GM21825 (cell line): ENCODE measurements around the gene CTNNA1.
"Not testable (repeated sequence)": the region's sequence is repeated elsewhere in the genome, so short reads cannot be mapped to it uniquely, and the experiment has no call there.

ENCODE experiments used
- ATAC-seq: cut with Tn5 transposase; IDR thresholded peaks from one replicate; pipeline ENCODE4 v1.9.1; 2021; ENCODE audit warnings: mild to moderate bottlenecking, moderate library complexity; ENCODE audit not compliant: unreplicated experiment

Gene CTNNA1

DNA sequence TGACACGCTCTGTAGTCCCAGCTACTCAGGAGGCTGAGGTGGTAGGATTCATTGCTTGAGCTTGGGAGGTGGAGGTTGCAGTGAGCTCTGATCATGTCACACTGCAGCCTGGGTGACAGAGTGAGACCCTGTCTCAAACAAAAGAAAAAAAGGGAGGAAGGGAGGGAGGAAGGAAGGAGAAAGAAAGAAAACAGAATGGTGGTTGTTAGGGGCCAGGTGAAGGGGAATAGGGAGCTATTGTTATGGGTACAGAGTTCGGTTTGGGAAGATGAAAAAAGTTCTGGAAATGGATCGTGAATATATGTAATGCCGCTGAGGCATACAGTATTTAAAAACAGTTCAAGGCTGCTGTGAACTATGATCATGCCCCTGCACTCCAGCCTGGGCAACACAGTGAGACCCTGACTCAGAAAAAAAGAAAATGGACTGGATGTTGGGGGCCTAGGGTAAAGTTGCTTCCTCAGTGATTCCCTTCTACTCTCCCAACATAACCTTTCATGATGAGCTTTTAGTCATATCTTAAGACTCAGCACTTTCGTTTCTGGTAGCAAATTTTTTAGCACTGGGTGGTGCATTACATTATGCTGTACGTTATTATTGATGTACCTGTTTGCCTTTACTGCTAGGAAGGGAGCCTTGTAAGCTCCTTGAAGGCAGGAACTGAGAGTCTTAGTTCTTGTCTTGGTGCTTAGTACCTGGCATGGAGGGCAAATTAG is 4.0 kb downstream of the CTNNA1 start:
- no peak for ATAC-seq

DNA sequence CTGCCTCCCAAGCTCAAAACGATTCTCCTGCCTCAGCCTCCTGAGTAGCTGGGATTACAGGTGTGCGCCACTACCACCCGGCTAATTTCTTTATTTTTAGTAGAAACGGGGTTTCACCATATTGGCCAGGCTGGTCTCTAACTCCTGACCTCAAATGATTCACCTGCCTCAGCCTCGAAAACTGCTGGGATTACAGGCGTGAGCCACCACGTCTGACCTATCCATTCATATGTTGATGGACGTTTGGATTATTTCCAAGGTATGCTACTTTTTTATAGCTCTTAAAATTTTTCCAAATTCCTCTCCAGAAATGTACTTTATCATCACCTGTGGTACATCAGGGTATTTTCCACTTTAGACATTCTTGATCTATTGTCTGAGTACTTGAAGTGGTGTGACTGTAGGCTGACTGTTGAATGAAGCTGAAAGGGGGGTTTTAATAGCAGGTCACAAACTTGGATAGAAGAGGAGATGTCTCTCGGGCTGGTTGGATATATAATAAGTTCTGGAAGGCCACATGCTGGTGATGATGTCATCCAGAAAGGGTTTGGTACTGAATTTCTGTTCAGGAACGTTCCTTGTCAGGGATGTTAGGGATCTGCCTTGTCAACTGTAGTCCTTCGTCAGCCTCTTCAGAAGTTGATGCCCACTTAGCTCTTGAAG is 7.4 kb downstream of the CTNNA1 start:
- ATAC-seq = no peak

DNA sequence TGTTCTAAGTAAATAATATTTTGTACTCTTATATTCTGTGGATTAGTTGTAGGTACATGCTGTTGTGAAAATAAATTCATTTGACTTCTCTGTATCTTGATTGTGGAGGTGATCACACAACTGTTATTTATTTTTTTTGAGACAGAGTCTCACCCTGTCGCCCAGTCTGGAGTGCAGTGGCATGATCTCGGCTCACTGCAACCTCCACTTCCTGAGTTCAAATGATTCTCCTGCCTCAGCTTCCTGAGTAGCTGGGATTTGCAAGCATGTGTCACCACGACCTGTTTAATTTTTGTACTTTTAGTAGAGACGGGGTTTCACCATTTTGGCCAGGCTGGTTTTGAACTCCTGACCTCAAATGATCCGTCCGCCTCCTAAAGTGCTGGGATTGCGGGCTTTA is 7.9 kb downstream of the CTNNA1 start:
- not testable (repeated sequence) for ATAC-seq

DNA sequence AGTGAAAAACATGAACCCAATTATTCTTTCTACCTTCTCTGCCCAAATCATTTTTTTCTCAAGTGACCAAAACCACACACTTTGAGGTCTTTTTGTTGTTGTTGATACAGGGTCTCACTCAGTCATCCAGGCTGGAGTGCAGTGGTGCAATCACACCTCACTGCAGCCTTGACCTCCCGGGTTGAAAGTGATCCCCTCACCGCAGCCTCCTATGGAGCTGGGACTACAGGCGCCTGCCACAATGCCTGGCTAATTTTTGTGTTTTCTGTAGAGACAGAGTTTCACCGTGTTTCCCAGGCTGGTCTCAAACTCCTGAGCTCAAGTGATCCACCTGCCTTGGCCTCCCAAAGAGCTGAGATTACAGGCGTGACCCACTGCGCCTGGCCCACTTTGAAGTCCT is 8.4 kb downstream of the CTNNA1 start:
- ATAC-seq = not testable (repeated sequence)

DNA sequence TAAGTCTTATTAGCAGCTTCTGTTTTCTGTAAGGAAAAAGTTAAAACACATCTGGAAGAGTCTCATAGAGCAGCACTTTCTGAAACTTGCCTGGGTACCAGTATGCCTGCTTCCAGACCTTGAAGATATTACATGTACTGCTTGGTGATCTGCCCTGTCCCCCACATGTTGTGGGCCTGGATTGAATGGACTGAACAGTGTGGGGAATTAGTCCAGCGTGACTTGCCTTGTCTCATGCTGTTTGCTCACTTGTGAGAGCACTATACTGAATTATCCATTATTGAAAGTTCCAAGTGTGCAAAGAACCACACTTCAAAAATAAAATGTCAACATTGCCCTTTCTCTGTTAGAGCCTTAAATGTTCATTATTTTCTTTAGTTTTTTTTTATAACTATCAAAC is 8.9 kb downstream of the CTNNA1 start:
- no peak for ATAC-seq

DNA sequence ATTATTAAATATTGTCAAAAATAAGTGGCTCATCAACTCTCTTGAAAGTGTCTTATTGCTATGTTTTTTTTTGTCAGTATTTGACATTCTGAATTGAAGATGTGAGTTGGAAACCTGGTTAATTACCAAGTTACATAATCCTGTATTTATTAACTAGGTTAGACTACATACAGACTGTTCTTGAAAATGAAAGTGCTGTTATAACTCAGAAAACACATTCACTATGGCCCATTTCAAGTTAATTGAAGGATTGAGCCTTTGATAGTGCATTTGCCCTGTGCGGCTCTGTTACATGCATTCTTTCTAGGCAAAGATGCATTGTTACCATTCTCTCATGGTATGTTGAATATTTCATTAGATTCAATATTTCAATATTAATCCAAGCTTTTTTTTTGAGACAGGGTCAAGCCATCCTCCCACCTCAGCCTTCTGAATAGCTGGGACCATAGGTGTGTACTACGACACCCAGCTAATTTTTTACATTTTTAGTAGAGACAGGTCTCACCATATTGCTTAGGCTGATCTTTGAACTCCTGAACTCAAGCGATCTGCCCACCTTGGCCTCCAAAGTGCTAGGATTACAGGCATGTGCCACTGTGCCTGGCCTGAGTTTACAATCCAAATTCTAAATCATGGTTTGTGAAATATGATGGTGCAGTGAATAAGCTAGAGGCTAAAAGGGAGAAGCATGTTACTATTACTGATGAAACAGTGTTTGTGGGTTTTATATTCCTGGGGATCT is 10.0 kb downstream of the CTNNA1 start:
- ATAC-seq = no peak

DNA sequence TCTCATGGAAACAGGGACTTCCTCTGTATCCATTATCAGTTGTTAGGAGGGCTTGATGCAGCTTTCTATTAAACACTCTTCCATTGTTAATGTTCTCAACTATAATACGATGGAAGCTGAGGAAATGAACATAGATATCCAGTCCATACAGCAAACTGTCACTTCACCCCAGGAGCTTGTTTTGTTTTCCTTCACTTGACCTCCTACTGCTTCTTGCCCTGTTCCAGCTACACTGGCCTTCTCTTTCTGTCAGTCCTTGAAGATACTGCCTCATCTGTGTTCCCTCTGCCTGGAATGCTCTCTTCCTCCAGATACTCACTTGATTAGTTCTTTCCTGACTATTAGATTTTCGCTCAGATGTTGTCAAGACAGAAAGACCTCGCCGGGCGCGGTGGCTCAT is 17.1 kb downstream of the CTNNA1 start:
- ATAC-seq = no peak

DNA sequence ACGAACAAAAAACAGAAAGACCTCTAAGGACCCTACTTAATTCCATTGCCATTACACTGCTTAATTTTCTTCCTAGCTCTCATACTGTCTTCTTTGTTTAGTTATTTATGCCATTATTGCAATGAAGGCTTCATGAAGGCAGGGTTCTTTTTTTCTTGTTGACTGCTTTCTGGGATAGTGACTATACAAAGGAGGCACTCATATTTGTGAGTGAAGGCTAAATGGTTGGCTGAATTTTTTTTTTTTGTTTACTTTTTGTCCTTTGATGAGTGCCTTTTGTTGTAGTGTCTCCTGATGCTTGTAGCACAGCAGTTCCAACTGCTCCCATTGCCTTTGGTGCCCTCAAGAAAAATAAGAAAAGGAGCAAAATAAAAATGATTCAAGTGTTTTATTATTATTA is 17.8 kb downstream of the CTNNA1 start:
- ATAC-seq = no peak

DNA sequence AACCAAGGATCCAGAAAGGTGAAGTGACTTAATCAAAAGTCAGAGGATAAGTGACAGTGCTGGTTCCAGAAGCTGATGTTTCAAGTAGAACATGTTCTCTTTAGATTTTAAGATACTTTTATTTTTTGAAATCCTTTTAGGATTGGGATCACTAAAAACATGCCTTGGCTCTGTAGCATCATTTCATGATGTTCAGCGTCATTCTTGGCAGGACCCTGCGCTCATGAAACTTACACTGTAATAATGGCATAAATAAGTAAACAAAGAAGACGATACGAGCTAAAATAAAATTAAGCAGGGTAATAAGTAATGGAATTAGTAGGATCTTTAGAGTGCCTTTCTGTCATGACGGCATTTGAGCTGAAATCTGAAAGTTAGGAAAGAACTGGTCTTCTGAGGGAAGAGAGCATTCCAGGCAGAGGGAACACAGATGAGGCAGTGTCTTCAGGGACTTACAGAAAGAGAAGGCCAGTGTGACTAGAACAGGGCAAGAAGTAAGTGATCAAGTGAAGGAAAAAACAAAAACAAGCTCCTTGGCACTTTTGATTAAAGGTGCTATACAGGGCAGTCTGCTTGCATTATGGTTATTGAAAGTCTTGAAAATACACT is 19.9 kb downstream of the CTNNA1 start:
- ATAC-seq = no peak

DNA sequence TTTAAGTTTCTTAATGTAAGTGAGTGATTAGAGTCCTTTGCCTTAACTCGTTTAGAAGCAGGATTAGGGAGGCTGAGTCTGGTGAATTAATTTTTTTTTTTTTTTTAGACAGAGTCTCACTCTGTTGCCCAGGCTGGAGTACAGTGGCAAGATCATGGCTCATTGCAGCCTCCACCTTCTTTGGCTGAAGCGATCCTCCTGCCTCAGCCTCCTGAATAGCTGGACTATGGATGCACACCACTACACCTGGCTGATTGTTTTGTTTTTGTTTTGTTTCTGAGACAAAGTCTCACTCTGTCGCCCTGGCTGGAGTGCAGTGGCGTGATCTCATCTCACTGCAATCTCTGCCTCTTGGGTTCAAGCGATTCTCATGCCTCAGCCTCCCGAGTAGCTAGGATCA is 20.4 kb downstream of the CTNNA1 start:
- ATAC-seq = not testable (repeated sequence)

DNA sequence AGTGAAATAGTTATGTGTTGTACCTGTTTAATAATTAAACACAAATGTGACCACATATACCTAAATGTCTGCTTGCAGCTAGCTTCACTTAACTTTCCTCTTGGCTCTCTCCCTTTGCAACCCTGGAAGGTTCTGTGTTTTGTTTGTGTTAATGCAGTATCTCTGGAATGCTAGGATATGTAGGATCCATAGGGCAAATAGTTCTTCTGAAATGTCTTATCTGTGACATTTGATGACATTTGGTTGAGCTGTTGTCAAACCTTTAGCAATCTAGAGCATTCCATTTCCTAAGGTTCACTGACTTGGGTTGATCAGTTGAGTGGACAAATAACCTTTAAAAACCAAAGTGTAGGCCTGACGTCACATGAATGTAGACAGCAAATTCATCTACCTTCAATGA is 21.8 kb downstream of the CTNNA1 start:
- no peak for ATAC-seq

DNA sequence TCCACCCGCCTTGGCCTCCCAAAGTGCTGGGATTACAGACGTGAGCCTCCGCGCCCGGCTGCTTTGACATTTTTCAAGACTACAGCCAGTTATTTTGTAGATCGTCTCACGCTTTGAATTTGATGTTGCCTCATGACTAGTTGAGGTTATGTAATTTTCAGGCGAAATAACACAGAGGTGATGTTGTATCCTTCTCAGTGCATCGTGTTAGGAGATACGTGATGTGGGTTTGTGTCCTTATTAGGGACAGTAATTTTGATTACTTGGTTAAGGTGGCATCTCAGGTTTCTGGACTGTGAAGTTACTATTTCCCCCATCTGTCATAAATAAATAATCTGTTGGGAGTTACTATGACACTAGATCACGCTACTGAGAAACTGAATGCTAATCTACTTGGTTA is 25.0 kb downstream of the CTNNA1 start:
- ATAC-seq = no peak

DNA sequence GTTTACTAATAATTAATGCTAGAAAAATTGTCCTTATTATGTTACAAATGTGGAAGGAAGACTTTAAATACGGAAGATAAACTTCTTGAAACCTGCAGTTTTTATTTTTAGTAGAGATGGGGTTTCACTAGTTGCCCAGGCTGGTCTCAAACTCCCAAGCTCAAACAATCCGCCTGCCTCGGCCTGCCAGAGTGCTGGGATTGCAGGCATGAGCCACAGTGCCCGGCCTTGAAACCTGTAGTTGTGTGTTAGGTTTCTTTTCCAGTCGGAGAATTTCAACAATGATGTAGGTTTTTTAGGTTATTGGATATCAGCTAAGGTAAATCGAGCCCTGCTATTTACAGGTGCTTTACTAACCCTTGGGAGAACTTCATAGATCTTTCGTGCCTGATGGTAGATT is 30.8 kb downstream of the CTNNA1 start:
- ATAC-seq = no peak

DNA sequence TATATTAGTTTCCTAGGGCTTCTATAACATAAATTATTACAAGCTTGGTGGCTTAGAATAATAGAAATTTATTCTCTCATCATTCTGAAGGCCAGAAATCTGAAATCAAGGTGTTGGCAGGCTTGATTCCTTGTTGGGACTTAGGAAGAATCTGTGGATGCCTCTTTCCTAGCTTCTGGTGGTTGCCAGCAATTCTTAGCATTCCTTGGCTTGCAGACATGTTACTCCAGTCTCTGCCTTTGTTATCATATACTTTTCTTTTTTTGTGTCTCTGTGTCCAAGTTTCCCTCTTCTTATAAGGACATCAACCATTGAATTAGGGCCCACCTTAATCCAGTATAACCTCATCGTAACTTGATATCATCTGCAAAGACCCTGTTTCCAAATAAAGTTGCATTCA is 31.4 kb downstream of the CTNNA1 start:
- ATAC-seq = no peak

DNA sequence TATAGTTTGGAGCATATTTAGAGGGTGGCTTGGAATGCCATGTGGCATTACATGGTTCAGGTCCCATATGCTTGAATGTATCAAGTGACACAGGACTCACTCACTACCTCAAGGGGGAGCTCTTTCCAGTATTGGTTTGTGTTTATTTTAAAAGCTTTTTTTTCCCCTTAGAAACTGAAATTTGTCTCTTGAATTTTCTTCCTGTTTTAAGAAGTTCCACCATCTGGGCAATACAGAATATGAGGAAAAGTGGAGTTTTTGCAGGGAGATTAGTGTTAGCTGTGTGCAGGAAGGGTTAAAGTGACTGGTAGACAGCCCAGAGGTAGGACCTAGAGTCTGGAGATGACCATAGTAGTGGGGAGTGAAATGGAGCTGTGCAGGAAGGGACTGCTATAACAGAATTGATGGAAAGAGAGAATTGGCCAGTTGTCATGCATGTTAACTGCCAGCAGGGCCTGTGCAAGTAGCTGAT is 36.6 kb downstream of the CTNNA1 start:
- no peak for ATAC-seq

DNA sequence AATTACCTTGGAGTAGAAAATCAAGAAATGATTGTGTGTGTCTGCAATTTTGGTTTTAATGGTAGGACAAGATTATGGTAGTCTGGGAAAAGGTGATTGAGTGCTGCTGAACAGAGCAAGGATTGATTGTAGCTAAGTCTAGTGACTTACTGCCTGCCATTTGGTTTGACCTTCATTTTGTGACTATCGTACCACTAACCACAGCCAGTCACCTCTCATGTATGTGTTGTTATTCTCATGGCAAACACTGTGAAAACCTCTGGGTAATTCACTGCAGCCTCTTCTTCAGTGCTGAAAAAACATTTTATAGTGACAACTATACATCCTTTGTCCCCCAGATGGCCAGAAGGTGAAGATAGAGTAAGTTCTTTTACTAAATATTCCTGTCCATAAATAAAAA is 37.5 kb downstream of the CTNNA1 start:
- no peak for ATAC-seq

DNA sequence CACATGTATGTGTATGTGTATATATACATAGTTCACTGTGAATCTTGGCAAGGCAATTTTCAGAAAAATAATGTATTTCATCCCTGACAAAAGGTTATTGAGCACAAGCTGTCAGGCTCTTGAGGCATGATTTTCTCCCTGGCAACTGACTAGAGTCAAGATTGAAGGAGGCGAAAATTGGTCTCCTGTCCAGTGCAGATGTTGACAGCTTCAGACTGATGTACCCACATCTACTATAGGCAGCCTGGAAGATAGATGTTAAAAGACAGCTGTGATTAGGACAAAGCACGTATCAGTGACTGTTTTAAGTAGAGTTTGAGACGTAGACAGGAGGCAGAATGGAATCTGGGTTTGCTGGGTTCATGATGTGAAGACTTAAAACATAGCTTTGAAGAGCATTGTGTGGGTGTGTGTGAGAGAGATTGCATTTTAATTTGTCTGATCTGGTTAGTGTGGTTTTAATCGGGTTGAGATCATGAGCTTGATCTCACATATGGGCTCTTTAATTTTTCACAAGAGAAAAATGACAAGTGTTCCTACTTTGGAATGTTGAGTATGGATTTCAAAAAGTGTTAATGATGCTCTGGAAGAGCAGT is 39.1 kb downstream of the CTNNA1 start:
- no peak for ATAC-seq

DNA sequence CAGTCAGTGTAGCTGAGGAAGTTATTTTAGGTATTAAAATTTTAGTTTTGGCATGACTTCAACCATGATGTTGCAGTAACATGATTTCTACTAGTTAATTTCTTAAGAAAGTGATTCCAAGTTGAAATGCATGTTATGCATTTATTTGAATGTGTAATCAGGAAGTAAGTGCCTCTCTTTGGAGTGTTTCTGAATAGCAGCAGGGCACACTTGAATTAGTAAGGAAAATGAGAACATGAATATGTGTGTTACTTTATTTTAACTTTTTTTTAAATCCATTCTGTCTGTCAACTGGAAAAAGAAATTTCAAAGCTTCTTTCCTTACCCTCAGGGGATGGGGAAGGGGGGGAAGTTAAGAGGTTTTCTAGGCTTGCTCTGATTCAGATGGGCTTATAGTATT is 40.4 kb downstream of the CTNNA1 start:
- no peak for ATAC-seq

DNA sequence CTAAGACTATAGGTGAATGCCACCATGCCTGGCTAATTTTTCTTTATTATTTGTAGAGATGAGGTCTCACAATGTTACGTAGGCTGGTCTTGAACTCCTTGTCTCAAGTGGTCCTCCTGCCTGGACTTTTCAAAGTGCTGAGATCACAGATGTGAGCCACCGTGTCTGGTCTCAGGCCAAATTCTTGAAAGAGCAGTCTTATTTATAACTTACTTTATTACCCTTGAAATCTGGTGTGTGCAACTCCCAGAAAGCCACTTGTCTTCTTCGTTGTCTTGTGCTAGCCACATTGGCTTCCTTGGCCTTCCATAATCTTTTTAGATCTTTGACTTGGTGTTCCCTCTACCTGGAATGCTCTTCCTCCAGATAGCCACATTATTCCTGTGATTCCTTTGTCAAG is 50.1 kb downstream of the CTNNA1 start:
- ATAC-seq = no peak

DNA sequence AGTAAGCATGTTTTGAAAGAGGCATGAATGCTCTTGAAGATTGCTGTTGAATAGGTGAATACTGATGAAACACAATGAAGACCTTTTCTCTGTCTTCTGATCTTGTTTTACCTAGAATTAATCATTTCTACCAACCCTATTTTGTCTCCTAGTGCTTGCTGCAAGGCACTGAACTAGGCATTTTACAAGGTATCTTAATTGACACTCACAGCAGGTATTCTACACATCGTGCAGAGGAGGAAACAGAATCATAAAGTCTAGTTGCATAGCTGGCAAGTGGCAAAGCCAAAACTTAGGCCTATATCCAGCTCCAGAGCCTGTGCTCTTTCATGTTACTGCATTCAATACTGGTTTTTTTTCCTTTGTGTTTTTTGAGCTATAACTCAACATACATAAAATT is 50.7 kb downstream of the CTNNA1 start:
- ATAC-seq = no peak

DNA sequence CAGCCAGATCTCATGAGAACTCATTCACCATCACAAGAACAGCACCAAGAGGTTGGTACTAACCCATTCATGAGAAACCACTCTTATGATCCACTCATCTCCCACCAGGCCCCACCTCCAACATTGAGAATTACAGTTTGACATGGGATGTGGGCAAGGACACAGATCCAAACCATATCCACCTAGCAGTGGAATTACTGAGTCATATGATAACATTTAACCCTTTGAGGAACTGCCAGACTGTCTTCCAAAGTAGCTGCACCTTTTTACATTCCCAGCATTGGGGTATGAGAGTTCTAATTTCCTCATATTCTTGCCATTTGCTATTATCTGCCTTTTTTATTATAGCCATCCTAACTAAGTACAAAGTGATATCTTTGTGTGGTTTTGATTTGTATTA is 51.9 kb downstream of the CTNNA1 start:
- no peak for ATAC-seq
